Measurements from ENCODE around the gene SSBP3. TPM values are rescaled to one million over a fixed set of nuclear protein-coding genes. Genes with fewer than 3 reads are reported as not detected.
A peak's percentile ranks its signal among the peaks of the same experiment; 100 is the strongest.

Gene SSBP3
- total RNA-seq, 1 experiment from 2014 or later = 115 TPM

GRCh38 chr1:54327386-54328065 is 78.7 kb downstream of the SSBP3 start (continued):
- no peak for TF ChIP-seq FOXP4 (CRISPR knock-in tag; IDR thresholded peaks at IDR 0.05)
- no peak for TF ChIP-seq CBFB (CRISPR knock-in tag; IDR thresholded peaks at IDR 0.05; ENCODE audit: low read depth)
- TF ChIP-seq ZSCAN18 (CRISPR knock-in tag; IDR thresholded peaks at IDR 0.05) = no peak
- no peak for TF ChIP-seq EMX1 (CRISPR knock-in tag; IDR thresholded peaks at IDR 0.05)
- no peak for TF ChIP-seq JUN (CRISPR knock-in tag; IDR thresholded peaks at IDR 0.05)

GRCh38 chr1:54326543-54327385 is 79.4 kb downstream of the SSBP3 start:
- no peaks in the 10 kb centered on the region for H3K36me3 Mint-ChIP-seq
- peak overlapping the region; percentile 43; the same call in 1 of the 2 replicates for H3K4me3 Mint-ChIP-seq
- ChIA-PET CTCF (interaction anchor here (1.2 to 2.5 kb wide), 5 partner anchors 16 to 163 kb away, joined by 4 to 10 read pairs (median 7); no protein-coding TSS in a partner anchor), POLR2A (interaction anchor here (0.6 kb wide), 1 partner anchor 28 kb away, joined by 4 read pairs; no protein-coding TSS in a partner anchor)
- DNase-seq (ENCODE audit: low spot score) = no peak
- no peaks in the 10 kb centered on the region for H3K27me3 Mint-ChIP-seq (ENCODE audit: low read depth)
- ATAC-seq = no peak
- peaks cover 100% of the 10 kb centered on the region for H3K4me1 Mint-ChIP-seq
- peak overlapping the region; percentile 86 for H3K27ac Mint-ChIP-seq
- TF ChIP-seq ATF3 (CRISPR knock-in tag; conservative IDR thresholded peaks at IDR 0.05) (no peak), ETV6 (CRISPR knock-in tag; IDR thresholded peaks at IDR 0.05) (0 out of 2 replicates have a peak, but pooled peaks have one; percentile 23)
- H3K9me3 Mint-ChIP-seq = no peaks in the 10 kb centered on the region

GRCh38 chr1:54325703-54326461 is 80.3 kb downstream of the SSBP3 start:
- no peak for DNase-seq (ENCODE audit: low spot score)
- CTCF ChIA-PET = interaction anchor here (0.8 to 2.5 kb wide), 7 partner anchors 11 to 164 kb away, joined by 3 to 10 read pairs (median 6); no protein-coding TSS in a partner anchor
- TF ChIP-seq ATF3 (CRISPR knock-in tag; conservative IDR thresholded peaks at IDR 0.05) = no peak
- no peak for TF ChIP-seq NR1H2 (CRISPR knock-in tag; IDR thresholded peaks at IDR 0.05)
- TF ChIP-seq ZNF263 (CRISPR knock-in tag; IDR thresholded peaks at IDR 0.05; ENCODE audit: low read depth) = no peak
- no peak for TF ChIP-seq CREM (CRISPR knock-in tag; IDR thresholded peaks at IDR 0.05)
- TF ChIP-seq EMX1 (CRISPR knock-in tag; IDR thresholded peaks at IDR 0.05) = no peak
- no peak for TF ChIP-seq USF1 (CRISPR knock-in tag; IDR thresholded peaks at IDR 0.05)
- TF ChIP-seq ZNF512 (CRISPR knock-in tag; IDR thresholded peaks at IDR 0.05; ENCODE audit: borderline replicate concordance) = no peak
- TF ChIP-seq NFYB (CRISPR knock-in tag; conservative IDR thresholded peaks at IDR 0.05; ENCODE audit: low read depth) = no peak
- no peak for TF ChIP-seq SP1 (CRISPR knock-in tag; conservative IDR thresholded peaks at IDR 0.05)
- no peak for TF ChIP-seq FOXK1 (CRISPR knock-in tag; IDR thresholded peaks at IDR 0.05)
- TF ChIP-seq SMAD3 (CRISPR knock-in tag; IDR thresholded peaks at IDR 0.05; ENCODE audit: borderline replicate concordance) = no peak
- ATAC-seq = no peak
- peak overlapping the region; percentile 86 for H3K27ac Mint-ChIP-seq
- no peak overlapping the region for H3K4me3 Mint-ChIP-seq
- POLR2A ChIA-PET = interaction anchor here (0.6 kb wide), 1 partner anchor 13 kb away, joined by 4 read pairs; no protein-coding TSS in a partner anchor
- H3K27me3 Mint-ChIP-seq (ENCODE audit: low read depth) = no peaks in the 10 kb centered on the region
- H3K36me3 Mint-ChIP-seq = no peaks in the 10 kb centered on the region
- H3K4me1 Mint-ChIP-seq = peaks cover 97% of the 10 kb centered on the region
- H3K9me3 Mint-ChIP-seq = no peaks in the 10 kb centered on the region

Measured in WTC11 (cell line).